ENCODE measurements around the gene MLX.
"Not testable (repeated sequence)": the region's sequence is repeated elsewhere in the genome, so short reads cannot be mapped to it uniquely, and the experiment has no call there.

Gene MLX

GRCh38 chr17:42536372-42537155 is 30.3 kb upstream of the MLX start:
- DNase-seq: peak; percentile 55

GRCh38 chr17:42537156-42537805 is 29.6 kb upstream of the MLX start:
- no peak for DNase-seq

- no peak for DNase-seq
These were observed 29.0 kb upstream of the MLX start for GRCh38 chr17:42537826-42538451.

GRCh38 chr17:42538482-42538881 is 28.4 kb upstream of the MLX start:
- DNase-seq: no peak

GRCh38 chr17:42540558-42540957 is 26.3 kb upstream of the MLX start:
- DNase-seq: not testable (repeated sequence)

GRCh38 chr17:42541041-42541833 is 25.7 kb upstream of the MLX start:
- no peak for DNase-seq

- DNase-seq: no peak
These were observed 23.5 kb upstream of the MLX start for GRCh38 chr17:42543190-42544079.

- DNase-seq: no peak
These were observed 22.0 kb upstream of the MLX start for GRCh38 chr17:42544874-42545283.

- not testable (repeated sequence) for DNase-seq
These were observed 21.0 kb upstream of the MLX start for GRCh38 chr17:42545755-42546505.

- no peak for DNase-seq
These were observed 19.9 kb upstream of the MLX start for GRCh38 chr17:42547001-42547461.

- DNase-seq: no peak
These were observed 19.2 kb upstream of the MLX start for GRCh38 chr17:42547698-42548069.

GRCh38 chr17:42548070-42548837 is 18.6 kb upstream of the MLX start:
- peak; percentile 69 for DNase-seq

GRCh38 chr17:42548993-42549755 is 17.7 kb upstream of the MLX start:
- DNase-seq: no peak

- not testable (repeated sequence) for DNase-seq
These were observed 14.2 kb upstream of the MLX start, which contains the start of gene HSD17B1 for GRCh38 chr17:42552736-42553135. TSS of gene HSD17B1 (plus strand) at chr17:42552923. CDS start at chr17:42552934, 11 bp downstream.

GRCh38 chr17:42553161-42553818 is 13.6 kb upstream of the MLX start:
- DNase-seq: peak; percentile 28

GRCh38 chr17:42553866-42554249 is 13.0 kb upstream of the MLX start:
- DNase-seq: no peak

GRCh38 chr17:42554250-42555121 is 12.4 kb upstream of the MLX start:
- DNase-seq: peak; percentile 68

GRCh38 chr17:42555122-42555622 is 11.7 kb upstream of the MLX start:
- DNase-seq: no peak

All from DMS153 (cell line).